GM10248 (cell line): ENCODE results near the gene REN.

Experiments used
- CTCF ChIA-PET: fragments of 300-600 bp; sonication (Branson Sonifier 250); formaldehyde crosslinking; extraction: SDS; loops from one replicate; lab custom pipeline; 2021; ENCODE audit warnings: antibody characterized with exemption; lab: Yijun Ruan, JAX
- POLR2A ChIA-PET: fragments of 350-650 bp; sonication (Branson Sonifier 250); formaldehyde crosslinking; extraction: SDS; loops from one replicate; lab custom pipeline; 2020; ENCODE audit warnings: antibody characterized with exemption; lab: Yijun Ruan, JAX
- DNase-seq: peaks from one replicate; pipeline ENCODE4 v3.0.0; 2012; ENCODE audit errors: extremely low spot score
- TF ChIP-seq, protein P1 (sequence below): IDR thresholded peaks from 2 replicates; pipeline ENCODE4 v1.5.1; 2012; ENCODE audit warnings: mild to moderate bottlenecking, low read depth; ENCODE audit errors: extremely low read depth, missing control alignments, control extremely low read depth

Gene REN

DNA sequence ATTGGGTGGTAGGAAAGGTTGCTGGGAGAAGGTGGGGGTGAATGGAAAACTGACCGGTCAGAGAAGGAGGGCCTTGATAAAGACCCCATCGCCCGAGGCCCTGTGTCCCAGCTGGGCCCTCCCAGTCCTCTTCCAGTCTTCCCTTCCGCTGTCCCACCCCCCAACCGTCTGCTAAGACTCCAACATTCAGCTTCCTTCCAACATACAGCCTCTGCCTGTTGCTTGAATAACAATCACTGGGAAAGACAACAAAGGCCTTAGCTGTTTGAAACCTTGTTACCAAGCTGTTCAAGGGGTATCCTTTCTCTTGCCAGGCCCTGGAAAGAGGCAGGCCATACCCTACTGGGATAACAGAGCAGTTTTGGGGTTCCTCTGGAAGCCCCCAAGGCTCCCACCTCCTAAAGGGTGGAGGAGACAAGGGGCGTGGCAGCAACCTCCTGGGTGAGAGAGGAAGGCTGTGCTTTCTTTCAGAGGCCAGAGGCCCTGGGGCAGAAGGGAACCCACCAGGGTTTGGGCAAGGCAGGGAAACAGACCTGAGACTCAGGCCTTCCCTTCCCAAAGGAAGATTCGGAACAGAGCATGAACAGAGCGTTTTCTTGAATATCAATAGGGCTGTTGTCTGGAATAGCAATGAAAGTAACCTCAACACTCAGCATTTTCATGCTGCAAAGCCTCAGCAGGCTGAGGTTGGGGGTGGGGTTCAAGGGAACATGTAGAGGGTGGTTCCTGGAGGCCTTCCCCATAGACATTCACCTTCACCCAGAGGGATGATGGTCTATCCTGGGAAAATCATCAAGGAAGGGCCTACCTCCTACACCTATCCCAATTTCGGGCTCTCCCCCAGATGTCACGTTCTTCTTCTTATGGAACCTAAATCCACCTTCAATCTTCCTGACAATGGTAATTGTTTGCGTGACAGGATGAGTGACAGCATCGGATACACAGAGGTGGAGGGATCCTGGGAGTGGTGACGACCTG lies 18.4 kb downstream of the REN start:
- CTCF ChIA-PET = interaction anchor here (4.4 kb wide), 1 partner anchor 16 kb away, joined by 29 read pairs; no protein-coding TSS in a partner anchor
- DNase-seq = no peak
- POLR2A ChIA-PET = no interaction called here
- TF ChIP-seq, protein P1, sequence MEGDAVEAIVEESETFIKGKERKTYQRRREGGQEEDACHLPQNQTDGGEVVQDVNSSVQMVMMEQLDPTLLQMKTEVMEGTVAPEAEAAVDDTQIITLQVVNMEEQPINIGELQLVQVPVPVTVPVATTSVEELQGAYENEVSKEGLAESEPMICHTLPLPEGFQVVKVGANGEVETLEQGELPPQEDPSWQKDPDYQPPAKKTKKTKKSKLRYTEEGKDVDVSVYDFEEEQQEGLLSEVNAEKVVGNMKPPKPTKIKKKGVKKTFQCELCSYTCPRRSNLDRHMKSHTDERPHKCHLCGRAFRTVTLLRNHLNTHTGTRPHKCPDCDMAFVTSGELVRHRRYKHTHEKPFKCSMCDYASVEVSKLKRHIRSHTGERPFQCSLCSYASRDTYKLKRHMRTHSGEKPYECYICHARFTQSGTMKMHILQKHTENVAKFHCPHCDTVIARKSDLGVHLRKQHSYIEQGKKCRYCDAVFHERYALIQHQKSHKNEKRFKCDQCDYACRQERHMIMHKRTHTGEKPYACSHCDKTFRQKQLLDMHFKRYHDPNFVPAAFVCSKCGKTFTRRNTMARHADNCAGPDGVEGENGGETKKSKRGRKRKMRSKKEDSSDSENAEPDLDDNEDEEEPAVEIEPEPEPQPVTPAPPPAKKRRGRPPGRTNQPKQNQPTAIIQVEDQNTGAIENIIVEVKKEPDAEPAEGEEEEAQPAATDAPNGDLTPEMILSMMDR = no peak

DNA sequence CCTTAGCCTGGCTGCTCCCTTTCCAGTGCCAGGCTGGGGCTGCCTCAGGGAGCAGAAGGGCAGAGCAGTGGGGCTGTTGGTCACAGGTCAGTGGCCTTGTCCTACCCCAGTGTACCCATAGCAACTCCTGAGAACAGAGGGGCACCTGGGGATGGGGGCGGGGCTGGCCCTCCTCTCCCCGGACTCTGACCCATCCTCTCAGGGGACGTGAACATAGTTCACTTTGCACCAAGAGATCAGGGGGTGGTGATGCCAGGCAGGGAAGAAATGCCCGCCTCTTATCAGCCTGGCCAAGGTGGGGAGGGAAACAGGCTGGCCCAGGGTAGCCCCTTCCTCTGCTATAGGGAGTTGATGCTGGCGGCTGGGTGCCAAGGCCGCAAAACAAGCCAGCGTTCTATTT lies 19.2 kb downstream of the REN start:
- CTCF ChIA-PET = no interaction called here
- TF ChIP-seq, protein P1 = no peak
- POLR2A ChIA-PET = no interaction called here
- DNase-seq = no peak

DNA sequence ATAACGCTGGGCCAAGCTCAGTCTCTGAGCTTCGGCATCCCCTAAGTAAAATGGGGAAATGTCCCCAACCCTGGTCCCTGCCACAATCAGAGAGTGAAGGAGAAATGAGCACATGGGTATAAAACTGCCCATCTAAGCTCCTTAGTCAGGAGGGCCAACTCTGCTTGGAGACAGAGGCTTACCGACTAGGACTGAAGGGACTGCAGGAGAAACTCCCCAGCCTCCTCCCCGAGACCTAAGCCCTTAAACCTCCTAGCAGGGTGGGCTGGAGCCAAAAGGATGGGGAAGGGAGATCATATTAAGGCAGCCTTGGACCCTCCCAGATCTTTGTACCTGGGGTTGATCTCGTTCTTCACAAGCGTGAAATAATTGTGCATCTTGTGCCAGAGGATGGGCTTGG lies 19.8 kb downstream of the REN start:
- TF ChIP-seq, protein P1 = no peak
- ChIA-PET POLR2A (no interaction called here), CTCF (interaction anchor here (1.3 kb wide), 1 partner anchor 17 kb away, joined by 3 read pairs; no protein-coding TSS in a partner anchor)
- no peak for DNase-seq

DNA sequence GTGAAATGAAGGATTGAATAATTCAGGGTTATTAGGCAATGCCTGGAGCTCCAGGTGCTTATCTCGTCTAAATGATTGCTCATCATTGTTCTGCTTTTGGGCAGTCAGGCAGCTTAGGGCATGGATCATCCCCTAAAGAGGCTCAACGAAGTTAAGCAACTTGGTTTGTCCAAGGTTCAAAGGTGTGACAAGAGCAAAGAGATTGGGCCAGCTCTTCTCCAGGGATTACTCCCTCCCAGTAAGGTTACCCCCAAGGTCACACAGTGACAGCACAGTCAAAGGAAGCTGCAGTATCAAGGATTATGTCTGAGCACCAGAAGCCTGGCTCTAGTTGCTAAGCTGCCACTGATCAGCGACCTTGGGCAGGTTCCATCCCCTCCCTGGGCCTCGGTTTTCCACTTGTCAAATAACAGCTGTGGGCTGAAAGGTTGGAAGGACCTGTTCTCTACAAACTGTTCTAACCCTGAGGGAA lies 21.1 kb downstream of the REN start:
- TF ChIP-seq, protein P1 = no peak
- CTCF ChIA-PET = interaction anchor here (1.1 kb wide), 2 partner anchors 17 to 47 kb away, joined by 3 to 5 read pairs; no protein-coding TSS in a partner anchor

DNA sequence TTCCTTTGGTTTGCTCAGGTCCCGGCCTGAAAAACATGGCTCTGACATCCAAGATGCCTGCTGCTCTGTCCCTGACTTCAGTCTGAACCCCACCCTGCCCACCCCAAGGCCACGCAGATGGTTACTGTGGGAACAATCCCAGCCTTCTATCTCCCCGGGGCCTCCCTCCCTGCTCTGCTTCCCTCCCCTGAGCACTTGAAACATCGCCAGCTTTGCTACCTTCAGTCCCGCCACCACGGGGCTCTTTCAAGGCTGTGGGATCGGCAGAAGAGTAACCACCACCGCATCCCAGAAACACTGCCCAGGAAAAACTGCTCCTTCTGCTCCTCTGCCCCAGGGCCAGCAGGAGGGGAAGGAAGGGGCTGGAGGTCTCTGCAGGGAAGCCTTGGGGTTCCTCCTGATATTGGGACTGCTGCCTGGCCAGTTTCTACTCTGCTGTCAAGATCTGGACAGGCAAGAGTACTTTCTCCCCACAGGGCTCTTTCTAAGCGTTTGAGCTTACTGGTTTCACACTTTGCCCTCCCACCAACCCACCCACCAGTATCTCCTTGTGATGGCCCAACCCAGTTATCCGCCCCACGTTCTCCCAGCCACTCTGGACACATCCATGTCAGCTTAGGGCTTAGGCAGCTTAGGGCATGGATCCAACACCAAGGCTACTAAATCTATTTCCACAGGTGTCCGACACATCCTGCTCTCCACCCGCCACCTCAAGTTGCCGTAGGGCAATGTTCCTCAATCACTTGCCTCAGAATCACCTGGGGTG lies 22.7 kb downstream of the REN start:
- POLR2A ChIA-PET = no interaction called here
- CTCF ChIA-PET = interaction anchor here (1.0 to 1.1 kb wide), 4 partner anchors 9 to 45 kb away, joined by 3 to 5 read pairs (median 4); no protein-coding TSS in a partner anchor
- no peak for DNase-seq
- TF ChIP-seq, protein P1 = no peak

More for the DNA sequence above, 21.1 kb downstream of the REN start:
- POLR2A ChIA-PET = no interaction called here
- no peak for DNase-seq
